RPMI8226 (cell line): Measurements from ENCODE around the gene SPON1.
A peak's percentile ranks its signal among the peaks of the same experiment; 100 is the strongest.
"Not testable (repeated sequence)": the region's sequence is repeated elsewhere in the genome, so short reads cannot be mapped to it uniquely, and the experiment has no call there.

Source experiments
- DNase-seq: peaks from one replicate; pipeline ENCODE4 v3.0.0-alpha.2; 2015

The SPON1 gene

GRCh38 chr11:14136561-14136960, 174.0 kb downstream of the SPON1 start:
- DNase-seq, result no peak

GRCh38 chr11:14137284-14137683, 174.8 kb downstream of the SPON1 start:
- DNase-seq, result no peak

- DNase-seq, result no peak
Observed at GRCh38 chr11:14140991-14141390, 178.5 kb downstream of the SPON1 start.

GRCh38 chr11:14141676-14142075, 179.2 kb downstream of the SPON1 start:
- no peak for DNase-seq

DNA sequence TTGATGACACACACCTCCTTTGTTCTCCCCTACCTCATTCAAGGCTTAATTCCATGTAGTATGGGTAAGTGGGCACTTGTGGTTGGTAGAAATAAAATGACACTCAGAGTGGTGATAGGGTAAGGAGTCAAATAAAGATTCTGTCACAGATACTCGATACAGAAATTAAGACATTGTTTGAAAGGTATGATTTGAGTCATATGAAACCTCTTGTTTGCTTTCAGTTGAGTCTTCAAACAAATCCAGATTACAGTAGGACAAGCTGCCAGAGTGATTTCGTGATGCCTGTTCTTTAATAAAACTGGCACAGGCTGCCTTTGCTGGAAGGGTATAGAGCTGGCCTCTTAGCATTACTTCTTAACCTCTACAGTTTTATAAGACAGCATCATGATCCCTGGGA, 182.4 kb downstream of the SPON1 start:
- DNase-seq, result no peak

- peak; percentile 11 for DNase-seq
Observed at GRCh38 chr11:14148653-14149273, 186.2 kb downstream of the SPON1 start.

GRCh38 chr11:14149683-14150082, 187.2 kb downstream of the SPON1 start:
- DNase-seq, result no peak

- no peak for DNase-seq
Observed at GRCh38 chr11:14150878-14151277, 188.4 kb downstream of the SPON1 start.

- DNase-seq, result not testable (repeated sequence)
Observed at GRCh38 chr11:14154103-14154502, 191.6 kb downstream of the SPON1 start.

DNA sequence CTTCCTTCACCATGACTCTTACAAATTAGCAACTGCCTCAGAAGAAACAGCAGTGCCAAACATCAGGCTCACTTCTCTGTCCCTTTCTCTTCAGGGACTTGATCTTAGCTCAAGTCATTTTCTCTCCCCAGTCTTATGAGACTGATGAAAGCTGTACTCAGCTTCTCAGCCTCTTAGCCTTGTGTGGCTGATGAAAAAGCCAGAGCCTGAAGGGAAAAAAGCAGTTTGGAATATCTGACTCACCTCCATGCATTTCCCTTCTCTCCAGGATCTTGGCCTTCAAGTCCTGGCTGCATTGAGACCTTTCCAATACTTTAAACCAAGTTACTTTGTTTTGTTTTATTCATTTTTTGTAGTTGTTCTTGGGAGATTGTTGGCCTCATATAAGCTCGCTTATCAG, 195.9 kb downstream of the SPON1 start:
- no peak for DNase-seq

DNA sequence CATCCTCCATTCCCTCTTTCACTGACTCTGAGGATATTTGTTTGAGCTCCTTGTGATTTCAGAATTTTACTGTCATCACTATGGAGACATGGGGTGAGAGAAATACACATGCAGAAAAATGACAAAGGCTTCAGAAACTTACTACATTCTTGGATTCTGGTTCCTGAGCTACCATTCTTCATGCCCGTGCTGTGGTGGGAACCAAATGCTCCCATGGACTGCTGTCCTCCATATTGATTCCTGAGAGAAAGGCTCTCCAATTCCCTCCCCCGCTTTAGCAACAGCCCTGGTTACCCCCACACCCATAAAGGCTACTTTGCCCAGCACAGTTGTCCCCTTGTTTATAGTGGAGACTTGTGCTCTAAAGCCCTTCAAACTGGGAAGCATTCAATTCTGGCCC, 201.1 kb downstream of the SPON1 start:
- no peak for DNase-seq

- DNase-seq, result not testable (repeated sequence)
Observed at GRCh38 chr11:14173679-14174078, 211.2 kb downstream of the SPON1 start.

GRCh38 chr11:14179116-14179820, 216.7 kb downstream of the SPON1 start:
- DNase-seq, result no peak

GRCh38 chr11:14181121-14181520, 218.6 kb downstream of the SPON1 start:
- DNase-seq, result no peak

DNA sequence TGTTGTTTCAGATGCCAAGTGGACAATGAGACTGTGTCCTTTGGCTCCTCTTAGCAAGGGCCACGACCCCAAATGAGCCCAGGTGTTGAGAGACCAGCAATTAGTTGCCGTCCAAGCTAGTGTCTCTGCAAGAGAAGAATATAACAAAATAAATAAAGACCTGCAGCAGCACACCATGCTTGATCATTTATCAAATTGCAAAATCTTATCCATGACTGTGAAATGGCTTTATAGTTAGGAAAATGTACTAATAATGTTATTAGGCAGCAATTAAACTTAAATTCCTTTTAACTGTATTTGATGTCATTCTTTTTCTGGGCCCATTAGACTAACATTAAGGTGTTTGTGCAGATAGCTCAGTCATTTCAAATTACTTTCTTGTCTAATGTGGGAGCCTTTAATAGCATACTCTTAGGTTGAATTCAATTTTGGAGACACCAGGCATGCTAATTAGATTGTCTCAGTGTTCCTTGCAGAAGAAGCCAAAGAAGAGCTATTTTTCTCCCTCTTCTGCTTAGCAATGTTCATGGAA, 220.4 kb downstream of the SPON1 start:
- no peak for DNase-seq

DNA sequence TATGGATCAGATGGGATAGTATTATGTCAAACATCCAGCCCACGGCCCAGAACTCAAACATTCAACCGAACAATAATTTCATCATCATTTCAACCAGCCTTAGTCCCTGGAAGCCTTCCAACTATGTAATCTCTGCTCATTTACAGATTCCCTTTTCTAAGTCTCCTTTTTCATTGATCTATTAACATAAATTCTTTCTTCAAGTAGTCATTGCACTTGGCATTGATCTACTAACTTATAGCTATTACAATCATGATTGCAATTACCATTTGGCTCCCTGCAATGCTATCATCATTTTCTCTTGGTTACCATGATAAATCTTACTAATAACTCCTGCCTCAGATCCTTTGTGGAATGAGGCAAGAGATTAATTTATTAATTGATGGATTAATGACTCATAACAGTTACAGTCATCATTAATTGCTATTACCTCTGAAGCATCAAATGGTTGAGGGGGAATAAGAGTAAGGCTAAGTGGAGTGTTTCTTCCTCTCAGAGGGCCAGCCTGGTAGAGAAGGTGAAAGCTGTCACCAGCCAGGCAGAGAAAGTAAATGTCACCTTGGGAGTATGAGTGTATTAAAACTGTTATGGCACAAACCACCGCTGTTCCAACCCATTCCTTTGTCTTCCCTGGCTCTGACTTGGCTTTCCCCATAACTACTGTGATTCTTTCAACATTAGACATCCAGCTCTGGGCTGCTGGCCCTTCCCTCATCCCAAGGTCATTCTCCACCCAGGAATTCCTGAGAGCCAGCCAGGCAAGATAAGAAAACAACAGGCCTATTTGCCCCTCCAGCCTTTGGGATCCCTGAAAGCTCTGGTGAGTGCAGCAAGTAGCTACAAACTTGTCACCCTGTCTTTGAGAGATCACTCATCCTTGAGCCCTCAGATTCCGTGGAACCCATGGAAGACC, 221.8 kb downstream of the SPON1 start:
- no peak for DNase-seq

DNA sequence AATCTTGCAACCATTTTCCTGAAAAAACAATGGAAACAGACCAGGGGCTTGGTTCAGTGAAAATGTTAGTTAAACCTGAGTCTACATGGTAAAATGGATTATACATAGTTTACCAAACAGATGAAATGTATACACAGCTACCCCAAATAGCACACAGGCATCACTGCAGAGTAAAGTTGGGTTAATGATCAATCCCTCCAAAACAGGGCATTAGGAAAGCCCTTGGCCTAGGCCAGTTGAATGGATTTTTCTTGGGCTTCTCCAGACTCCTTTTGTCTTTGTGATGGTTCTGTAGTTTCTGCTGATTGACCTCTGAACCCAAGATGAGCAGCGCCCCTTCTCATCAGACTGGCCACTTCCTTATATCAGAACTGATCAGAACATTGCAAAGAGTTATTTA, 222.9 kb downstream of the SPON1 start:
- DNase-seq, result no peak

GRCh38 chr11:14186046-14186775, 223.7 kb downstream of the SPON1 start:
- DNase-seq, result no peak

DNA sequence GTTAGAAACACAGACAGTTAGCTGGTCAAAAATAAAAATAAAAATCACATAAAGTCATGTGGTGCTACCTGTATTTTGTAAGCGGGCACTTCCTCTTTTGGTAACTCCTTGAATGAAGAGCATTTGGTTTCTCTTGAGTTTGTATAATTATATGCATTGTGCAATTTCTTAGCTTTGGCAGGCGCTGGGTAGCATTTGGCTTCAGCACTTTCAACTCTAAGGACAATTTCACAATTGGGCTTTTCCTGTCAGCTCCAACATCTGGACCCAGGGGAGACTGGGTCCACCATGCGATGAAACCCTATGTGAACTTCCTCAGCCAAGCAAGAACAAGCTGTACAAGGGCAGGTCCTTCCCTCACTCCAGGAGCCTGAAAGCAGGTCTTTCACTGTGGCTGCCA, 227.4 kb downstream of the SPON1 start:
- no peak for DNase-seq

- DNase-seq, result no peak
Observed at GRCh38 chr11:14190992-14191778, 228.7 kb downstream of the SPON1 start.

GRCh38 chr11:14193644-14194043, 231.1 kb downstream of the SPON1 start:
- DNase-seq, result no peak
